Stimulated activated CD4-positive, alpha-beta T cell treated with anti-CD3 and anti-CD28 coated beads, TNF-alpha, amount 100 ng/mL, for 24 hours (primary cell): ENCODE measurements around the gene UBE2G2.

Source experiments
- DNase-seq, 3 experiments: peaks; one replicate each; pipeline ENCODE4 v3.0.0-alpha.2; 2020; ENCODE audit warnings: low read depth in 3 of 3

The UBE2G2 gene

GRCh38 chr21:44765231-44766013, 36.2 kb downstream of the UBE2G2 start:
- no peak for DNase-seq

GRCh38 chr21:44764319-44765230, 37.0 kb downstream of the UBE2G2 start:
- DNase-seq, result no peak

GRCh38 chr21:44763451-44764318, 37.9 kb downstream of the UBE2G2 start:
- DNase-seq, result no peak

DNA sequence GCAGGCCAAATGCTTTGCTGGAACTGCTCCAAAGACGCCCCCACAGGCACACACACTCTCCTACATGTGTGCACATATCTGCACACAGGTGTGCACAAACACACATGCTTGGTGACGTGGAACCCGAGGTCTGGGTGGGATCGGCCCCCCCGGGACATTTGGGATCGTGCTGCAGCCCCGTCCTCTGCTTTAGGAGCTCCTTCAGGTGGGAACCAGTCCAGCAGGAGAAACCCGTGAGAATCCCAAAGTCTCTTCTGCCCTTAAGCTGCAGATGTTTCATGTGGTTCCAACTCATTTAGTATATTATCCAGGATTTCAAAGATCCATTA, 38.6 kb downstream of the UBE2G2 start:
- DNase-seq, result no peak

GRCh38 chr21:44762221-44763049, 39.2 kb downstream of the UBE2G2 start:
- no peak for DNase-seq

- DNase-seq, result no peak
Measured at GRCh38 chr21:44761747-44762208, 39.8 kb downstream of the UBE2G2 start.

GRCh38 chr21:44761011-44761729, 40.5 kb downstream of the UBE2G2 start:
- DNase-seq, result no peak

GRCh38 chr21:44760376-44760775, 41.2 kb downstream of the UBE2G2 start:
- no peak for DNase-seq

GRCh38 chr21:44759628-44760285, 41.9 kb downstream of the UBE2G2 start:
- no peak for DNase-seq

DNA sequence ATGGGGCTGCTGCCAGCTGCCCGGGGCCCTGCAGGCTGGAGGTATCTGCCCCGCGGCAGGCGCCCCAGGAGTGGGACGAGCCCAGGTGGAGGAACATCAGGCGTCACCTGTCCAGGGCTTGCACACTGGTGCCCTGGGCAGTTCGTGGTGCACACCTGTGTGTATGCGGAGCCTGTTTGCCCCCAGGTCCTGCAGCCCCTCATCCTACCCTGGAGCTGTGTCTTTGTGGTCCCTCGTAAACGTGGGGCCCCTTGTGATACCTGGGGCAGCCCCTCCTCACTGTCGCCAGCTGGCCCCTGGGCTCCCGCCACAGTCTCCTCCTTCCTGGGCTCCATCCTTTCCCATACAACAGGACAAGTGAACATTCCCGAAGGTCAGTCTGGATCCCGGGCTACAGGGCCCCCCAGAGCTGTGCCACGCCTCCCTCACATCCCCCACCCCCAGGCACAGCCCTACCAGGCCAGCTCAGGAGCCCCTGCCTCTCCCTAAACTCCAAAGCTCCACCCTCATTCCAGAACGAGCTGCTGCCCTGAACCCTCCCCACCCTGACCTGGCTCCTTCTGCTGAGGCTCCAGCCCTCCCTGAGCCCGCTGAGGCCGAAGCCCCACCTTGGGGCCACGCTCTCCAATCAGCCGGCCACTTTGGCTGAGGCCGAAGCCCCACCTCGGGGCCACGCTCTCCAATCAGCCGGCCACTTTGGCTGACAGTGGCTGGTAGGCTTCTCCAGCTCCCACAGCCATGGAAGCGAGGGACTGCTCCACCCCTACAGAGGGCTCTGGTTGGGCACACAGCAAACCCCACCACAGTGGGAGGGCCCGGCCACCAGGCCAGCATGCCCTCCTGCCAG, 42.6 kb downstream of the UBE2G2 start:
- DNase-seq, result no peak

DNA sequence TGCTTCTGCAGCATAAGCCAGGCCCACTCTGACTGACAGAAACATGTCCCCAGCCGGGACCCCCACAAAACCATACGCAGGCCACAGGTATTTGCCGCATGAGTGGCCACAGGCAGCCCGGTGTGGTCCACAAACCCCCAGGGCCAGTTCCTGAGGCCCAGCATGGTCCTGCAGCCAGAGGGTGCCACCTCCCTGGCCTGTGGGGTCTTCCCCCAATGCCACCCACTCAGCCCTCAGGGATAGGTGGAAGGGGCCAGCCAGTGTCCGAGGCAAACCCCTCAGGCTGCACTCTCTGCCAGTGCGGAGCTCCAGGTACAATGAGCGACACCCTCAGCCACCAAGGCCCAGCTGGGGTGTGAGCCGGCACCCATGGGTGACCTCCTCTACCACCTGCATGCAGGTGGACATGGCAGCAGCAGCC, 43.5 kb downstream of the UBE2G2 start:
- no peak for DNase-seq

DNA sequence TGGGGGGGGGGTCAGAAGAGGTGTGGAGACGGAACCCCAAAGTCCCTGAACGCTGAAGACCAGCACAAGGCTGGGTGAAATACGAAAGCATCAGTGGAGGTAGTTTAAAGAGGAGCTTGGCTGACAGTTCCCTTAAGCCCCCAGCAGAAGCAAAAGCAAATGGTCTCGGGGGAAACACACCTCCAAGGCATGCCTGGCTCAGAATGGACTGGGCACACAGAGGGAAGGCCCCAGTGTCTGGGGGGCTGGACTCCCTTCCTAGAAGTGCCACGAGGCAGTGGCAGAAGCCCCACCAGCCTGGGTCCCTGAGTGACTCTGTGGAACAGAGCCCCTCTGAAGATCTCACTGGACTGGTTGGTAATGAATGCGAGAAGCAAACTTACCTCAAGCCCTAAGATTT, 43.9 kb downstream of the UBE2G2 start:
- DNase-seq, result no peak

DNA sequence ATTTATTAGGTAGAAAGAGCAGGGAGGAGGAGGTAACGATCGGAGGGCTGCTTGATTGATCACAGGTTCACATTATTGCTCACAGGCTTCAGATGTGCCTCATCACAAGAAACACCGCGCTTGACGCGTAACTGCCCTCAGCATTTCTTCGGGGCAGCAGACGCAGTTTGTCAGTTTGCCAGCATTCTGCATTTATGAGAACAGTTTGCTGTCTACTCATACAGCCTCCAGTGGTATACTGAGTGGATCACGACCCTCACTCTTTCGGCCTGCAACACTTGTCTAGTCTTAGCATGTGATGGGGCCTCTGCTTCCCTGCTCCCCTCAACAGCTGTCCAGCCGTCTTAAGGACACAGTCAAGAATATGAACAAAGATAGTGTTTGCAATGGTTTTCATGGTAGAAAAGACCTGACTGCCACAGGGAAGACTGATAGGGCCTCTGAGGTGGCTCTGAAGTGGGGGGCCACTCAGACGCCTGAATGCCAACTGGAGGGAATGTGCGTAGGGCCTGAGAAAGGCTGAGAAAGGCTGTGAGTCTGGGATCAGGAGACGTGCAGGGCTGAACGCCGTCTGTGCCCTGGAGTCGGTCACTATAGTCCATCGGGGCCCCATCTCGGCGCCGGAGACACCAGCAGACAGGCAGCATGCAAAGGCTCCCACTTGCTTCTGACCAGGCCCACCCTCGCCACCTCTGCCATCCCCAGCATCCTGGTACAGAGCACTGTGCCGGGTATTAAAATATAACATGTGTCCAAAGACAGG, 45.0 kb downstream of the UBE2G2 start:
- DNase-seq, result no peak

- no peak for DNase-seq
Measured at GRCh38 chr21:44755227-44755626, 46.4 kb downstream of the UBE2G2 start.

GRCh38 chr21:44753357-44753756, 48.3 kb downstream of the UBE2G2 start:
- no peak for DNase-seq

GRCh38 chr21:44752671-44753235, 48.9 kb downstream of the UBE2G2 start:
- DNase-seq, result no peak

DNA sequence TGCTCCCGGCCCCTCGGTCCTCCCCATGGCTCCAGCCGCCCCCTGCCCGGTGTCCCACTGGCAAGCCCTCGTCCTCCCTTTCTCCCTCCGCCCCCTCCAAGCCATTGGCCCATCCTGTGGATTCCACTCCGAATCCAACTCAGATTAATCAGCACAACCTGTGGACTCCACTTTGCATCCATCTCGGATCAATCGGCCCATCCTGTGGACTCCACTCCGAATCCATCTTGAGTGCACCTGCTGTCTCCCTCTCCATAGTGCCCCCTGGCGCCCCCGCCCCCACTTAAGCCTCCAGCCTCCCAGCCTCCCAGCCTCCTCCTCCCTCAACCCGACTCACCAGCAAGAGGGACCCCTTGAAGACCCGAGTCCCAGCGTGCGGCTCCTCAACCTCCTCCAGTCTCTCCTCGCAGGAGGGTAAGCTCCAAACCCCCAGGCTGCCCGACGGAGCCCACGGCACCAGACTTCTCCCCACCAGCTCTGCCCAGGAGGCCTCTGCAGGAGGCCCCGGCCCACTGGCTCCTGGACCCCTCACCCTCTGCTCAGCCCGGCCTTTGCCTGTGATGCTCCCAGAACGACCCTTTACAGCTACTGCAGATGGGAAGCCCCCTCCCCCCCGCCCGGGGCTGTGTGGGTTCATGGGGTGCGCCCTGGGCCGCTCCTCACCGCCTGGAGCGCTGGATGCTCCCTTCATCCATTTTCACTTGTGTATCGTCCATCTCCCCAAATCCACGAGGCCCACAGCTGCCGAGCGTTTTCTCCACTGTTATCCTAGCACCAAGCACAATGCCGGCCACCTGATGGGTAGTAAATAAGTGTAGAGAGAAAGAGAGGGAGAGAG, 49.6 kb downstream of the UBE2G2 start:
- no peak for DNase-seq
